H1 (cell line): Measurements from ENCODE around the gene ERCC3. TPM values are rescaled to one million over a fixed set of nuclear protein-coding genes. Genes with fewer than 3 reads are reported as not detected.

ENCODE experiments used
- CTCF ChIA-PET: fragments of 300-600 bp; sonication (Branson Sonifier 250); formaldehyde crosslinking; loops from one replicate; lab custom pipeline; 2021; ENCODE audit not compliant: partially characterized antibody; lab: Charles Lee
- POLR2A ChIA-PET: fragments of 300-600 bp; sonication (Branson Sonifier 250); formaldehyde crosslinking; loops from one replicate; lab custom pipeline; 2021; ENCODE audit warnings: inconsistent platforms; ENCODE audit not compliant: partially characterized antibody; lab: Charles Lee
- DNase-seq, 2 experiments: peaks; one replicate each; pipeline versions ENCODE4 v3.0.0 to v3.0.0-alpha.2; 2010 to 2022; ENCODE audit warnings: low spot score in 2 of 2, low read depth in 1 of 2, mixed read lengths in 1 of 2
- FAIRE-seq: peaks from 2 replicates; lab custom pipeline; 2011; peaks lifted over from hg19 to GRCh38; lab: Jason Lieb, UNC
- H2AFZ ChIP-seq: 2 replicates; pipeline ENCODE4 v1.8.1; 2012; ENCODE audit warnings: low read length, inconsistent platforms
- H2AK5ac ChIP-seq: 2 replicates; pipeline ENCODE4 v1.6.1; 2013; ENCODE audit warnings: low read depth, low read length
- H2BK120ac ChIP-seq: replicated peaks from 2 replicates; pipeline ENCODE3; 2013; ENCODE audit warnings: low read depth, low read length, inconsistent platforms
- H2BK12ac ChIP-seq: 2 replicates; pipeline ENCODE4 v1.6.1; 2013; ENCODE audit warnings: low read depth, low read length
- H2BK15ac ChIP-seq: 2 replicates; pipeline ENCODE4 v1.6.1; 2013; ENCODE audit warnings: low read length
- H2BK20ac ChIP-seq: 2 replicates; pipeline ENCODE4 v1.6.1; 2013; ENCODE audit warnings: low read length
- H2BK5ac ChIP-seq: 2 replicates; pipeline ENCODE4 v1.6.1; 2013; ENCODE audit warnings: low read depth, low read length
- H3K14ac ChIP-seq: 2 replicates; pipeline ENCODE4 v1.6.1; 2013; ENCODE audit warnings: inconsistent platforms; ENCODE audit not compliant: insufficient read length
- H3K18ac ChIP-seq: 2 replicates; pipeline ENCODE4 v1.6.1; 2013; ENCODE audit warnings: low read length; ENCODE audit errors: extremely low read depth
- H3K23ac ChIP-seq: 2 replicates; pipeline ENCODE4 v1.6.1; 2013; ENCODE audit warnings: inconsistent platforms; ENCODE audit not compliant: insufficient read length
- H3K23me2 ChIP-seq: 2 replicates; pipeline ENCODE4 v1.6.1; 2013; ENCODE audit warnings: low read depth, low read length
- H3K27ac ChIP-seq: 2 replicates; pipeline ENCODE4 v1.6.1; 2011; ENCODE audit warnings: low read depth, low read length, inconsistent platforms
- H3K27me3 ChIP-seq, 4 experiments: replicated peaks in 1 of 4; 1 replicate in 1 of 4; 2 replicates in 3 of 4; pipeline versions ENCODE4 v1.6.1 to v1.8.1; 2011 to 2013; ENCODE audit warnings: low read length in 3 of 4, mild to moderate bottlenecking in 3 of 4, inconsistent platforms in 2 of 4, mixed read lengths in 2 of 4, moderate library complexity in 1 of 4; ENCODE audit not compliant: control insufficient read depth in 3 of 4, insufficient read depth in 3 of 4; ENCODE audit errors: extremely low read depth in 1 of 4
- H3K36me3 ChIP-seq, 4 experiments: 2 replicates each; pipeline versions ENCODE4 v1.6.1 to v1.8.1; 2011 to 2013; ENCODE audit warnings: mild to moderate bottlenecking in 4 of 4, low read length in 3 of 4, moderate library complexity in 2 of 4, control low read depth in 1 of 4, inconsistent platforms in 1 of 4; ENCODE audit not compliant: insufficient read depth in 4 of 4, control insufficient read depth in 2 of 4
- H3K4ac ChIP-seq: replicated peaks from 2 replicates; pipeline ENCODE3; 2013; ENCODE audit warnings: low read length, low read depth, mixed read lengths, inconsistent platforms; ENCODE audit not compliant: insufficient read length
- H3K4me1 ChIP-seq, 4 experiments: replicated peaks in 1 of 4; 1 replicate in 1 of 4; 2 replicates in 3 of 4; pipeline versions ENCODE4 v1.6.1 to v1.8.1; 2011 to 2013; ENCODE audit warnings: low read length in 3 of 4, inconsistent platforms in 2 of 4, mixed read lengths in 1 of 4; ENCODE audit not compliant: insufficient read depth in 4 of 4, control insufficient read depth in 3 of 4
- H3K4me2 ChIP-seq, 2 experiments: 2 replicates each; pipeline versions ENCODE4 v1.6.1 to v1.8.1; 2011 to 2013; ENCODE audit warnings: low read depth in 2 of 2, low read length in 2 of 2, control low read depth in 1 of 2, inconsistent platforms in 1 of 2, mild to moderate bottlenecking in 1 of 2; ENCODE audit not compliant: insufficient read depth in 1 of 2
- H3K4me3 ChIP-seq, 4 experiments: fragments of 200-600, 300-600 bp in 1 of 4; sonication (generic), shearing (Covaris generic), sonication (Bioruptor Twin) in 1 of 4; 2 replicates each; pipeline versions ENCODE4 v1.5.1 to v1.8.1; 2011 to 2016; ENCODE audit warnings: low read length in 4 of 4, low read depth in 3 of 4, control low read depth in 2 of 4, inconsistent platforms in 2 of 4, mild to moderate bottlenecking in 2 of 4, mixed read lengths in 1 of 4, moderate library complexity in 1 of 4; ENCODE audit not compliant: insufficient read depth in 2 of 4; ENCODE audit errors: extremely low read depth in 1 of 4
- H3K56ac ChIP-seq: replicated peaks from 2 replicates; pipeline ENCODE3; 2013; ENCODE audit warnings: low read depth, mild to moderate bottlenecking, mixed read lengths, low read length, inconsistent platforms; ENCODE audit not compliant: insufficient read length
- H3K79me1 ChIP-seq: 2 replicates; pipeline ENCODE4 v1.6.1; 2013; ENCODE audit warnings: low read depth, low read length, control low read depth
- H3K79me2 ChIP-seq, 2 experiments: 2 replicates each; pipeline versions ENCODE4 v1.6.1 to v1.8.1; 2012 to 2013; ENCODE audit warnings: low read length in 2 of 2, mild to moderate bottlenecking in 2 of 2, inconsistent platforms in 1 of 2; ENCODE audit not compliant: insufficient read depth in 2 of 2, control insufficient read depth in 1 of 2
- H3K9ac ChIP-seq, 4 experiments: replicated peaks in 1 of 4; 1 replicate in 1 of 4; 2 replicates in 3 of 4; pipeline versions ENCODE4 v1.6.1 to v1.8.1; 2011 to 2013; ENCODE audit warnings: low read depth in 3 of 4, low read length in 3 of 4, control low read depth in 2 of 4, mild to moderate bottlenecking in 2 of 4, moderate library complexity in 2 of 4, inconsistent platforms in 1 of 4; ENCODE audit errors: extremely low read depth in 1 of 4
- H3K9me3 ChIP-seq, 2 experiments: 2 replicates each; pipeline versions ENCODE4 v1.6.1 to v1.8.1; 2012 to 2013; ENCODE audit warnings: mild to moderate bottlenecking in 2 of 2, moderate library complexity in 2 of 2, control low read depth in 1 of 2, inconsistent platforms in 1 of 2, low read depth in 1 of 2, low read length in 1 of 2, mixed read lengths in 1 of 2; ENCODE audit not compliant: insufficient read depth in 2 of 2
- H4K20me1 ChIP-seq, 2 experiments: replicated peaks in 1 of 2; 2 replicates each; pipeline versions ENCODE3 to v1.8.1; 2011 to 2013; ENCODE audit warnings: inconsistent platforms in 2 of 2, low read length in 2 of 2, mild to moderate bottlenecking in 1 of 2; ENCODE audit not compliant: insufficient read depth in 2 of 2, control insufficient read depth in 1 of 2
- H4K5ac ChIP-seq: 2 replicates; pipeline ENCODE4 v1.6.1; 2013; ENCODE audit warnings: low read length, low read depth, mixed read lengths, inconsistent platforms; ENCODE audit not compliant: insufficient read length
- H4K8ac ChIP-seq: 2 replicates; pipeline ENCODE4 v1.8.0; 2013; ENCODE audit warnings: mild to moderate bottlenecking, moderate library complexity, low read length, inconsistent platforms; ENCODE audit not compliant: insufficient read depth; ENCODE audit errors: extremely low read depth
- H4K91ac ChIP-seq: replicated peaks from 2 replicates; pipeline ENCODE3; 2013; ENCODE audit warnings: low read length, mixed read lengths, inconsistent platforms; ENCODE audit not compliant: insufficient read length
- CBX8 ChIP-seq: fragments of 300-800, 300-1000 bp; sonication (generic); IDR thresholded peaks from 2 replicates; pipeline ENCODE4 v1.7.1; 2016; ENCODE audit warnings: low read depth, low read length, borderline replicate concordance
- CEBPB ChIP-seq: IDR thresholded peaks from 2 replicates; pipeline ENCODE4 v1.6.1; 2012; ENCODE audit warnings: low read depth, low read length
- CREB1 ChIP-seq: IDR thresholded peaks from 2 replicates; pipeline ENCODE4 v1.6.1; 2012; ENCODE audit warnings: inconsistent platforms
- GABPA ChIP-seq: IDR thresholded peaks from 2 replicates; pipeline ENCODE4 v1.6.1; 2011; ENCODE audit warnings: mild to moderate bottlenecking, low read length, moderate library complexity, borderline replicate concordance; ENCODE audit not compliant: insufficient read depth
- GTF2F1 ChIP-seq: IDR thresholded peaks from 2 replicates; pipeline ENCODE4 v1.6.1; 2012; ENCODE audit warnings: low read depth, low read length, improper control_type of control experiment, borderline replicate concordance
- HDAC2 ChIP-seq, 2 experiments: fragments of 300-600 bp in 1 of 2; sonication (generic) in 1 of 2; IDR thresholded peaks; 2 replicates each; pipeline ENCODE4 v1.6.1; 2011 to 2012; ENCODE audit warnings: low read depth in 2 of 2, low read length in 2 of 2, mild to moderate bottlenecking in 2 of 2, moderate library complexity in 2 of 2, borderline replicate concordance in 1 of 2, inconsistent platforms in 1 of 2
- JUND ChIP-seq: IDR thresholded peaks from 2 replicates; pipeline ENCODE4 v1.6.1; 2011; ENCODE audit warnings: mild to moderate bottlenecking, improper control_type of control experiment, low read length
- MAFK ChIP-seq: IDR thresholded peaks from 2 replicates; pipeline ENCODE4 v1.6.1; 2012; ENCODE audit warnings: low read depth, mild to moderate bottlenecking, improper control_type of control experiment, low read length
- PHF8 ChIP-seq: fragments of 200-600 bp; sonication (generic); conservative IDR thresholded peaks from 2 replicates; pipeline ENCODE4 v1.7.1; 2012; ENCODE audit warnings: low read depth, mild to moderate bottlenecking, inconsistent platforms, low read length, moderate library complexity
- POLR2A ChIP-seq, 2 experiments: IDR thresholded peaks; 1 replicate in 1 of 2; 2 replicates in 1 of 2; pipeline ENCODE4 v1.6.1; 2011; ENCODE audit warnings: low read depth in 2 of 2, low read length in 2 of 2, mild to moderate bottlenecking in 2 of 2; ENCODE audit errors: control extremely low read depth in 1 of 2
- RXRA ChIP-seq: IDR thresholded peaks from 2 replicates; pipeline ENCODE4 v1.6.1; 2011; ENCODE audit warnings: low read depth, mild to moderate bottlenecking, low read length, moderate library complexity; ENCODE audit not compliant: insufficient read depth
- SP1 ChIP-seq: IDR thresholded peaks from 2 replicates; pipeline ENCODE4 v1.6.1; 2011; ENCODE audit warnings: low read depth, low read length
- SRF ChIP-seq: IDR thresholded peaks from 2 replicates; pipeline ENCODE4 v1.6.1; 2011; ENCODE audit warnings: mild to moderate bottlenecking, low read depth, low read length, moderate library complexity
- TBP ChIP-seq: IDR thresholded peaks from 2 replicates; pipeline ENCODE4 v1.6.1; 2011; ENCODE audit warnings: low read depth, low read length, improper control_type of control experiment
- ZNF274 ChIP-seq: IDR thresholded peaks from 2 replicates; pipeline ENCODE4 v1.7.0; 2012; ENCODE audit warnings: low read length, borderline replicate concordance; ENCODE audit errors: extremely low read depth
- WGBS, 2 experiments: shearing (Covaris generic) in 1 of 2; methylation state at CpG; one replicate each; pipeline versions ENCODE4 v1.1.6 to v1.1.7; 2013 to 2015; ENCODE audit warnings: low lambda C conversion rate in 2 of 2, mixed read lengths in 2 of 2, inconsistent platforms in 1 of 2, low coverage in 1 of 2, missing lambda C conversion rate in 1 of 2; ENCODE audit not compliant: insufficient replicate concordance in 2 of 2, insufficient coverage in 1 of 2, insufficient read length in 1 of 2; ENCODE audit errors: extremely low coverage in 1 of 2, missing lambda C conversion rate in 1 of 2; 5-methylcytosine and 5-hydroxymethylcytosine counted together
- polyA plus RNA-seq, 7 experiments: library from polyadenylated mRNA; depleted of rRNA in 3 of 7; stranded (reverse) in 5 of 7; unstranded in 2 of 7; fragments of >200 nt in 5 of 7; fragments of 200-250 nt in 2 of 7; gene quantifications; 1 replicate in 5 of 7; 2 replicates in 1 of 7; 4 replicates in 1 of 7; pipeline versions ENCODE4 v1.2.1 to v1.2.3, GENCODE V29; 2011 to 2013; ENCODE audit warnings: missing spikeins in 2 of 7, mixed read lengths in 2 of 7
- total RNA-seq: library from RNA; stranded (reverse); fragmentation: NEBNext Ultra II Directional; extraction: Animal tissue kit (Norgen Biotek cat#: 25700); gene quantifications from 2 replicates; pipeline ENCODE4 v1.2.1, GENCODE V29; 2021

Gene ERCC3
- total and polyA plus RNA-seq, 2 of the 8 experiments (the other 6 are each of a cell fraction or from before 2014, with no cell fraction given) = 41.8 to 48.9 TPM

DNA sequence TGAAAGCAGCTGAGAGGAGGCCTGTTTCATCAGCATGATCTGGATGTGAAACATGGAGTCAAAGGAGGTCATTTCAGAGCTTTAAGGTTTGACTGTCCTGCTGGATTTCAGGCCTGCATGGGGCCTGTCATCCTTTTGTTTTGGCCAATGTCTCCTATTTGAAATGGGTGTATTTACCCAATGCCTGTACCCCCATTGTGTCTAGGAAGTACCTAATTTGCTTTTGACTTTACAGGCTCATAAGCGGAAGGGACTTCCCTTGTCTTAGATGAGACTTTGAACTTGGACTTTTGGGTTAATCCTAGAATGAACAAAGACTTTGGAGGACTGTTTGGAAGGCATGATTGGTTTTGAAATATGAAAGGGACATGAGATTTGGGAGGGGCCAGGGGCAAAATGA, 54.5 kb downstream of the ERCC3 start:
- H3K23ac ChIP-seq = no peak overlapping the region
- CTCF ChIA-PET = interaction anchor here (1.9 kb wide), 1 partner anchor 42 kb away, joined by 4 read pairs; no protein-coding TSS in a partner anchor

More for the DNA sequence above, 54.5 kb downstream of the ERCC3 start:
- H3K27me3 ChIP-seq = no peaks in the 10 kb centered on the region
- no peak for FAIRE-seq
- H2AFZ ChIP-seq = no peak overlapping the region
- no peak overlapping the region for H4K5ac ChIP-seq
- no peak overlapping the region for H3K18ac ChIP-seq
- H3K79me2 ChIP-seq = no peaks in the 10 kb centered on the region
- no peaks in the 10 kb centered on the region for H3K36me3 ChIP-seq
- H3K27ac ChIP-seq = no peak overlapping the region
- no peaks in the 10 kb centered on the region for H3K4me1 ChIP-seq
- H3K4ac ChIP-seq = no peak overlapping the region
- peak in 1 of 2 experiments; percentile 14 for DNase-seq
- H3K56ac ChIP-seq = no peak overlapping the region
- H2BK12ac ChIP-seq = no peak overlapping the region
- no peaks in the 10 kb centered on the region for H4K20me1 ChIP-seq
- no peak overlapping the region for H2BK20ac ChIP-seq
- H2BK120ac ChIP-seq = no peak overlapping the region
- H3K9me3 ChIP-seq = peaks cover 5 to 9% of the 10 kb centered on the region in 2 experiments; a peak in 2 of 4 replicates
- H2BK5ac ChIP-seq = no peak overlapping the region
- H4K91ac ChIP-seq = no peak overlapping the region
- no peak overlapping the region for H2BK15ac ChIP-seq
- H3K4me3 ChIP-seq = no peak overlapping the region
- H3K14ac ChIP-seq = no peak overlapping the region
- H3K9ac ChIP-seq = no peak overlapping the region
- H3K79me1 ChIP-seq = no peaks in the 10 kb centered on the region
- no peak overlapping the region for H2AK5ac ChIP-seq
- 100% methylated on average over 1 of the region's 1 CpG; no CpG with 5 or more reads in 1 of the 2 experiments for WGBS, 2 experiments
- POLR2A ChIA-PET = interaction anchor here (1.9 kb wide), 1 partner anchor 18 kb away, joined by 4 read pairs; no protein-coding TSS in a partner anchor
- H3K23me2 ChIP-seq = no peaks in the 10 kb centered on the region
- H3K4me2 ChIP-seq = no peak overlapping the region
- no peak overlapping the region for H4K8ac ChIP-seq
- no peak for TF ChIP-seq RXRA
- no peak for TF ChIP-seq CREB1
- no peak for TF ChIP-seq GABPA
- TF ChIP-seq ZNF274 = no peak
- TF ChIP-seq JUND = no peak
- TF ChIP-seq GTF2F1 = no peak
- TF ChIP-seq TBP = no peak
- no peak for TF ChIP-seq PHF8
- TF ChIP-seq CBX8 = no peak
- TF ChIP-seq MAFK = no peak
- no peak for TF ChIP-seq SP1
- TF ChIP-seq POLR2A (IDR thresholded peaks at IDR 0.05; ENCODE audit: control extremely low read depth in 1 of 2, low read depth in 2 of 2, low read length in 2 of 2) = no peak
- no peak for TF ChIP-seq CEBPB
- TF ChIP-seq HDAC2 (IDR thresholded peaks at IDR 0.05; ENCODE audit: borderline replicate concordance in 1 of 2, low read depth in 2 of 2, low read length in 2 of 2) = no peak
- TF ChIP-seq SRF = no peak
